ENCODE results near the gene TSPAN14.

Gene TSPAN14

GRCh38 chr10:80466724-80467326 is 12.7 kb downstream of the TSPAN14 start:
- Histone ChIP-seq H3K27me3 (replicated peaks; ENCODE audit: control insufficient read depth, insufficient read depth, low read length) (no peaks in the 10 kb centered on the region), H3K4me1 (ENCODE audit: control insufficient read depth, insufficient read depth, low read length) (peaks cover 89% of the 10 kb centered on the region), H3K9me3 (ENCODE audit: control insufficient read depth, low read length) (no peaks in the 10 kb centered on the region), H3K9ac (ENCODE audit: low read length) (no peak overlapping the region), H3K4me3 (ENCODE audit: low read length) (no peak overlapping the region), H3K36me3 (ENCODE audit: control insufficient read depth, insufficient read depth, low read length, severe bottlenecking) (peaks cover 40% of the 10 kb centered on the region)
- no peak for DNase-seq (ENCODE audit: low read depth)

- Histone ChIP-seq H3K9ac (ENCODE audit: low read length) (no peak overlapping the region), H3K27me3 (replicated peaks; ENCODE audit: control insufficient read depth, insufficient read depth, low read length) (no peaks in the 10 kb centered on the region), H3K9me3 (ENCODE audit: control insufficient read depth, low read length) (no peaks in the 10 kb centered on the region), H3K4me1 (ENCODE audit: control insufficient read depth, insufficient read depth, low read length) (peaks cover 90% of the 10 kb centered on the region), H3K4me3 (ENCODE audit: low read length) (no peak overlapping the region), H3K36me3 (ENCODE audit: control insufficient read depth, insufficient read depth, low read length, severe bottlenecking) (peaks cover 40% of the 10 kb centered on the region)
- no peak for DNase-seq (ENCODE audit: low read depth)
These were observed 13.9 kb downstream of the TSPAN14 start for GRCh38 chr10:80468002-80468401.

- H3K4me3 ChIP-seq (ENCODE audit: low read length): no peak overlapping the region
These were observed 14.8 kb downstream of the TSPAN14 start for GRCh38 chr10:80468806-80469421.

GRCh38 chr10:80470266-80470665 is 16.2 kb downstream of the TSPAN14 start:
- H3K9ac ChIP-seq (ENCODE audit: low read length): no peak overlapping the region
- peaks cover 35% of the 10 kb centered on the region for H3K36me3 ChIP-seq (ENCODE audit: control insufficient read depth, insufficient read depth, low read length, severe bottlenecking)
- H3K9me3 ChIP-seq (ENCODE audit: control insufficient read depth, low read length): no peaks in the 10 kb centered on the region
- no peaks in the 10 kb centered on the region for H3K27me3 ChIP-seq (replicated peaks; ENCODE audit: control insufficient read depth, insufficient read depth, low read length)
- DNase-seq (ENCODE audit: low read depth): no peak
- peaks cover 90% of the 10 kb centered on the region for H3K4me1 ChIP-seq (ENCODE audit: control insufficient read depth, insufficient read depth, low read length)
- H3K4me3 ChIP-seq (ENCODE audit: low read length): no peak overlapping the region

More at GRCh38 chr10:80468806-80469421, 14.8 kb downstream of the TSPAN14 start:
- DNase-seq (ENCODE audit: low read depth): no peak
- H3K27me3 ChIP-seq (replicated peaks; ENCODE audit: control insufficient read depth, insufficient read depth, low read length): no peaks in the 10 kb centered on the region
- peaks cover 90% of the 10 kb centered on the region for H3K4me1 ChIP-seq (ENCODE audit: control insufficient read depth, insufficient read depth, low read length)
- no peaks in the 10 kb centered on the region for H3K9me3 ChIP-seq (ENCODE audit: control insufficient read depth, low read length)
- peaks cover 36% of the 10 kb centered on the region for H3K36me3 ChIP-seq (ENCODE audit: control insufficient read depth, insufficient read depth, low read length, severe bottlenecking)
- peak overlapping the region; percentile 40 for H3K9ac ChIP-seq (ENCODE audit: low read length)

- H3K4me1 ChIP-seq (ENCODE audit: control insufficient read depth, insufficient read depth, low read length): peaks cover 89% of the 10 kb centered on the region
- no peak overlapping the region for H3K9ac ChIP-seq (ENCODE audit: low read length)
- DNase-seq (ENCODE audit: low read depth): no peak
- H3K4me3 ChIP-seq (ENCODE audit: low read length): no peak overlapping the region
- no peaks in the 10 kb centered on the region for H3K9me3 ChIP-seq (ENCODE audit: control insufficient read depth, low read length)
- no peaks in the 10 kb centered on the region for H3K27me3 ChIP-seq (replicated peaks; ENCODE audit: control insufficient read depth, insufficient read depth, low read length)
- H3K36me3 ChIP-seq (ENCODE audit: control insufficient read depth, insufficient read depth, low read length, severe bottlenecking): peaks cover 35% of the 10 kb centered on the region
These were observed 16.9 kb downstream of the TSPAN14 start for GRCh38 chr10:80471001-80471400.

GRCh38 chr10:80471715-80472233 is 17.7 kb downstream of the TSPAN14 start:
- DNase-seq (ENCODE audit: low read depth): no peak
- no peaks in the 10 kb centered on the region for H3K27me3 ChIP-seq (replicated peaks; ENCODE audit: control insufficient read depth, insufficient read depth, low read length)
- H3K9ac ChIP-seq (ENCODE audit: low read length): peak overlapping the region; percentile 47
- no peaks in the 10 kb centered on the region for H3K9me3 ChIP-seq (ENCODE audit: control insufficient read depth, low read length)
- H3K36me3 ChIP-seq (ENCODE audit: control insufficient read depth, insufficient read depth, low read length, severe bottlenecking): peaks cover 35% of the 10 kb centered on the region
- H3K4me1 ChIP-seq (ENCODE audit: control insufficient read depth, insufficient read depth, low read length): peaks cover 88% of the 10 kb centered on the region
- peak overlapping the region; percentile 40 for H3K4me3 ChIP-seq (ENCODE audit: low read length)

GRCh38 chr10:80472234-80473095 is 18.4 kb downstream of the TSPAN14 start:
- H3K9ac ChIP-seq (ENCODE audit: low read length): peak overlapping the region; percentile 71
- DNase-seq (ENCODE audit: low read depth): peak; percentile 90
- peaks cover 35% of the 10 kb centered on the region for H3K36me3 ChIP-seq (ENCODE audit: control insufficient read depth, insufficient read depth, low read length, severe bottlenecking)
- peak overlapping the region; percentile 40 for H3K4me3 ChIP-seq (ENCODE audit: low read length)
- H3K9me3 ChIP-seq (ENCODE audit: control insufficient read depth, low read length): peaks cover under 1% of the 10 kb centered on the region
- no peaks in the 10 kb centered on the region for H3K27me3 ChIP-seq (replicated peaks; ENCODE audit: control insufficient read depth, insufficient read depth, low read length)
- peaks cover 88% of the 10 kb centered on the region for H3K4me1 ChIP-seq (ENCODE audit: control insufficient read depth, insufficient read depth, low read length)

- H3K36me3 ChIP-seq (ENCODE audit: control insufficient read depth, insufficient read depth, low read length, severe bottlenecking): peaks cover 37% of the 10 kb centered on the region
- peaks cover 8% of the 10 kb centered on the region for H3K9me3 ChIP-seq (ENCODE audit: control insufficient read depth, low read length)
- peak overlapping the region; percentile 71 for H3K9ac ChIP-seq (ENCODE audit: low read length)
- H3K27me3 ChIP-seq (replicated peaks; ENCODE audit: control insufficient read depth, insufficient read depth, low read length): no peaks in the 10 kb centered on the region
- H3K4me1 ChIP-seq (ENCODE audit: control insufficient read depth, insufficient read depth, low read length): peaks cover 84% of the 10 kb centered on the region
- H3K4me3 ChIP-seq (ENCODE audit: low read length): no peak overlapping the region
- no peak for DNase-seq (ENCODE audit: low read depth)
These were observed 19.1 kb downstream of the TSPAN14 start for GRCh38 chr10:80473096-80473657.

GRCh38 chr10:80473692-80474596 is 19.8 kb downstream of the TSPAN14 start:
- Histone ChIP-seq H3K9ac (ENCODE audit: low read length) (peak overlapping the region; percentile 71), H3K9me3 (ENCODE audit: control insufficient read depth, low read length) (peaks cover 13% of the 10 kb centered on the region), H3K36me3 (ENCODE audit: control insufficient read depth, insufficient read depth, low read length, severe bottlenecking) (peaks cover 35% of the 10 kb centered on the region), H3K4me1 (ENCODE audit: control insufficient read depth, insufficient read depth, low read length) (peaks cover 77% of the 10 kb centered on the region), H3K27me3 (replicated peaks; ENCODE audit: control insufficient read depth, insufficient read depth, low read length) (no peaks in the 10 kb centered on the region), H3K4me3 (ENCODE audit: low read length) (peak overlapping the region; percentile 5)
- no peak for DNase-seq (ENCODE audit: low read depth)

- DNase-seq (ENCODE audit: low read depth): no peak
- peaks cover 30% of the 10 kb centered on the region for H3K36me3 ChIP-seq (ENCODE audit: control insufficient read depth, insufficient read depth, low read length, severe bottlenecking)
These were observed 20.4 kb downstream of the TSPAN14 start for GRCh38 chr10:80474597-80474910.

More at GRCh38 chr10:80474597-80474910, 20.4 kb downstream of the TSPAN14 start:
- peaks cover 73% of the 10 kb centered on the region for H3K4me1 ChIP-seq (ENCODE audit: control insufficient read depth, insufficient read depth, low read length)
- H3K9ac ChIP-seq (ENCODE audit: low read length): peak overlapping the region; percentile 71
- no peak overlapping the region for H3K4me3 ChIP-seq (ENCODE audit: low read length)
- peaks cover 13% of the 10 kb centered on the region for H3K9me3 ChIP-seq (ENCODE audit: control insufficient read depth, low read length)
- no peaks in the 10 kb centered on the region for H3K27me3 ChIP-seq (replicated peaks; ENCODE audit: control insufficient read depth, insufficient read depth, low read length)
